Hematopoietic multipotent progenitor cell treated with erythropoietin and hydrocortisone succinate and interleukin-3 and kit ligand, for 17 days (in vitro differentiated cells): ENCODE results near the gene CHST11.

ENCODE experiments used
- DNase-seq: peaks from one replicate; pipeline ENCODE4 v3.0.0-alpha.2; 2015; ENCODE audit warnings: low spot score

Gene CHST11

DNA sequence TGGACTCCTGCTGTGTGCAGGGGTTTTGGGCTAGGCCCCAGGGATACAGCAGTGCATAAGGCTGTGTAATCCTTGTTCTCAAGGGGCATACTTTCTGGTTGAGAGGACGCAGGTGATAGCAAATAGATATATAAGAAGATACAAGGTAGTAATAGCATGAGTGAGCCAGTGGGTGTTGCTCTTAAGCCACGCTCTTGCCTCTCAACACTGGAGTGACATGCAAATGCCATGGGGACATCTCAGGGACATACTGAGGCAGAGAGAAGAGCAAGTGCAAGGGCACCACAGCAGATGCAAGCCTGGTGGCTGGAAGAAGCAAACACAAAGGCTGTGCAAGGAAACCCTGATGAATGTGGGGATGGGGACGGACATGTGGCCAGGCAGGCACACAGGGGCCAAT lies 223.3 kb downstream of the CHST11 start:
- DNase-seq = no peak

DNA sequence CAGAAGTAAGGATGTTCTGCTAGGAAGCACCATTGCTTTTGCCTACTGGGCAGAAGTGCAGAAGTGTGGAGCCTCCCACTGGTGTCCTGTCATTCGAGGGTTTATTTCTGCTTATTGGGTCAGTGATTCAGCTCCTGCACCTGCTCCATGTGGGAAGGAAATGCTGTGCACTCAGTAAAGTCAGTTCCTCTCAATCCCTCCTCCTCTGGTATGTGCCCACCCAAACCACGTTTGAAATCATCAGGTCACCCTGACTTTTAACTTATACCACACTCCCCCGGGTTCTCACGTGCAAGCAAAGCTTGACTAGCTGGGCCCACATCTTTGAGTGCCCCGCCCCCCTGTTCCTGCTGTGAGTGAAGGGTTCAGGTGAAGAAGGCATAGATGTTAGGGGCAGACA lies 223.7 kb downstream of the CHST11 start:
- no peak for DNase-seq

DNA sequence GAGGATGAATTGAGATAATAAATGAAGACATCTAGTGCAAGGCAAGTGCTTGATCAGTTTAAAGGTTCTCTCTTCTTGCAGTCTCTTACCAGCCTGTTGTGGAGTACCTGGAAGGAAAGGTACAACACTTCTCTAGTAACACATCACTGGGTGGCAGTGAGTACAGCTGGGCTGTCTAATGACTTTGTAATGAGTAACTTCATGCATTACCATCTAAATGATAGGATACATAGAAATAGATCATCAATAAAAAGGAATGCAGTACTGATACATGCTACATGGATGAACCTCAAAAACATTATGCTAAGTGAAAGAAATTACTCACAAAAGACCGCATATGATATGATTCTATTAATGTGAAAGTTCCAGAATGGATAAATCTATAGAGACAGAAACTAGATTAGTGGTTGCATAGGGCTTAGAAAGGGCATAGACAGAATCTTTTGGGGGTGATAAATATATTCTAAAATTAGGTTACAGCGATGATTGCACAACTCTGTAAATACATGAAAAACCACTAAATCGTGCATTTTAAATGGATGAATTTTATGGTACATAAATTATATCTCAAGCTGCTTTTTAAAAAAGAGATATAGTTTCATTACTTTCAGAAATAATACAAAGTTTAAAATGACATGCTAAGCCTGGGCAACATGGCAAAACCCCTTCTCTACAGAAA lies 224.4 kb downstream of the CHST11 start:
- DNase-seq = no peak

DNA sequence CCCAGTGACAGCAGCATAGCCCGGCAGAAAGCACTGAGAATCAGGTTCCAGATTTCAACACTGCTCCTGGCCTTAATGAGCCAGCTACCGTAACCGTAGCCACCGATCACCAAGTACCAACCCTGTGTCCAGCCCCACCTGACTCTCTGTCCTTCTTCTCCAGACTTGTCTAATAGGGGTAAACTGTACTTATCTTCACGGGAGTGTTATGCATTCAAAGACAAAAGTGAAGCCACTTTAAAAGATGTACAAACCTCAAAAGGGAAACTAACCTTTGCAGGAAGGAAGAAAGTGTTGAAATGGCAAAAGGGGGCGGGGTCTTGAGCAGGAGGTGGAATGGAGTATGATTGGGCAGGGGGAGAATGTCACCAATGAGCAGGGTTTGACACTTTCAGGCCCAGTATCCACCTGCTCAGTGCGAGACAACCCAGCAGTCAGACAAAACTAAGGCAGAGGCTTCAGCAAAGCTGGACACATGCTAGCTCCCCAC lies 226.1 kb downstream of the CHST11 start:
- DNase-seq = no peak

DNA sequence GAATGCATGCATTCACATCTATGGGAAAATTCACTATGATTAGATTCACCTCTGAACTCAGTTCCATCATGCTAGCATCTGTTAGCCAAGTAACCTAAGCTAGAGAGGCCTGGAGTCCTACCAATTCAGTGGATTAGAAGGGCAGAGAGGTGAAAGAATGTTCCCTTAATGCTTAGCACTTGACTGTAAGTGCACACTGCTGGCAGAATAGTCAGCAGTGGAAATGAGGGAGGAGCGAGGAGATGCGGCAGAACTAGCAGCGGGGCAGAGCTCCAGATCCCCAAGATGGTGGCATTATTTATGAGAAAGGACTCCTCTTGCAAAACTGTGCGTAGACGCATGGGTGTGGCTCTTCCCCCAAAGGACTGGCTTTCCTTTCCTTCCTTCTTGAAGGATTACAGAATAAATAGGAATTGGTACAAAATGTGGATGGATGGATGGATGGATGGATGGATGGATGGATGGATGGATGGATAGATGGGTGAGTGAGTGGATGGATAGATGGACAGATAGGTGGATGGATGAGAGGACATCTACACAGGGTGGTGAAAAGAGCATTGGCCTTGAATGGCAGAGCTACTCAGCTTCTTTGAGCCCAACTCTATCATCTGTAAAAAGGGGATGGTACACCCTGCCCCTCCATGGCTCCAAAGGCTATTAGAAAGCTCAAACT lies 227.2 kb downstream of the CHST11 start:
- no peak for DNase-seq

DNA sequence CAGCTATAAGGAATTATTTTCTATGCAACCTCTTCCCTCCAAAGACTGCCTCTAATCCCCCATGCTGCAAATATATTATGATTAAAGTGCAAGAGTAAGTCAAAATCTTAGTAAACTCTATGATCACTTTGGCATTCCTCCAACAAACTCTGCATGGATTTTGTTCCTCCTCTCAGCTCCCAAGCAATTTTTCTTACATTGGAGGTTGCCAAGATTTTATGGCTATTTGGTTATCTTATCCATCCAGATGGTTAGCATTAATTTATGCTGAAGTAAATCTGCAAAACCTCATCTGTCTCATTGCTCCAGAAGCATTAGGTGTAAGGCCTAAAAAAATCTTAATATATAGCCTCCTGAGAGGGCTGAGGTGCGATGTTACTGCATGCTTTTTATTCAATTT lies 228.1 kb downstream of the CHST11 start:
- DNase-seq = no peak

DNA sequence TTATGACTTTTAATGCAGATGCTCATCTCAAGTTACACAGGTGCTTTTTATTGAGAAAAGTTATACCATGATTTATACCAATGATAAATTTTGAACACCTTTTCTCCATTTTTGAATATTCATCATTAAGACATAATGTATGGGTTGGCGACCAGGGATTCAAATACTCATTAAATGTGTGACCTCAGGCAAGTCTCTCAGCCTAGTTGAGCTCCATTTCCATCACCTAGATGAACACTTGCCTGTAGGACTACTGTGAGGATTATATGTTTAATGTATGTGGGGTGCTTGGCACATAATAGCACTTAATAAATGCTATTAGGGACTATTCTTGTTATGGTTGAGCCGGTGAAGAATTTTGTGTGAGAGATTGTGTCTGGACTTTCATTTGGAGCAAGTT lies 228.6 kb downstream of the CHST11 start:
- DNase-seq = no peak

DNA sequence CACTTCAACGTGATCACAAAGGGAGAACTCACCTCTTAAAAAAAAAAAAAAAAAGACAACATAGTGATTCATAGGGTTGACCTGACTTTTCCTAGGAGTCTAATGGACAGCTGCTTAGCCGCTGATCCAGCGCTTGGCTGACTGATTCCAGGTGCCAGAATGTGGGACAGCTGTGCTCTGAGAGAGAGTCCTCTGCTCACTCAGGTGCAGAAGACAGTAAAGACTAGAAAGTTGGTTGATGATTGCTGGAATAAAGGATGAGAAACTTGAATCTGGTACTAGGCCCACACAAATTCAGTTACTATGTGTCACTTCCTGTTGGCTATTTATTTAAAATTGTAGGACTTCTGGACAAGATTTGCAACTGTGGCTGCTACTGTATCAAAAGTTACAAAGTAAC lies 229.4 kb downstream of the CHST11 start:
- no peak for DNase-seq

DNA sequence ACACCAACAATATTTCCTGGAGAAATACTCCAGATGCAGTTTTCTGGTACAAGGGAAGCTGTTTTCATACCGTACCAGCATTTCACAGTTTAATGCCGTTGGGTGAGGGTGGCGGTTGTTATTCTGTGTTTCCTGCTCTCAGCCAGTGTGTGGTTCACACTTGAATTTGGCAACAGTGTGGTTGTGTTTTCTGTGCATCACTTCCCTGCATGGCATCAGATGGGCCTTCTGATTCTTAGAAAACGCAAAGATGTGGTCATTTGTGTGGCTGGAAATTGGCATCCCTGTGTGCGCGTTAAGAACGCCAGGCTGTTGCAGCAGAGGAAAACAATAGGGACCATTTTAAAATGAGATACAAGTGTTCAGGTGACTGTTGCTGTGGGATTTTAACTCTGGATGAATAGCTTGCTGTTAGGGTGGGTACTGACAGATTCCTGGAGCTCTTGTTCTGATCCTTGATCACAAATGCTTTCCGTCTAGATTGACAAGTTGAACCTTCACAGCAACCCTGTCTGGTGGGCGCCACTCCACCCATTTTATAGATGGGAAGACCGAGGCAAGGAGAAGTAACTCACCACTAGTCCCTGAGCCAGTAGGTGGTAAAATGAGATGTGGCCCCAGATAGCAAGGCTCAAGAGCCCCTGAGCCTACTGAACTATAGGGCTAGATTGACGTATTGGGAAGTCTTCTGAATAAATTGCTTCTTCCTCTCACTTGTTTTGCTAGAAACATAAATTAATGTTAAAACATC lies 231.2 kb downstream of the CHST11 start:
- DNase-seq = no peak

DNA sequence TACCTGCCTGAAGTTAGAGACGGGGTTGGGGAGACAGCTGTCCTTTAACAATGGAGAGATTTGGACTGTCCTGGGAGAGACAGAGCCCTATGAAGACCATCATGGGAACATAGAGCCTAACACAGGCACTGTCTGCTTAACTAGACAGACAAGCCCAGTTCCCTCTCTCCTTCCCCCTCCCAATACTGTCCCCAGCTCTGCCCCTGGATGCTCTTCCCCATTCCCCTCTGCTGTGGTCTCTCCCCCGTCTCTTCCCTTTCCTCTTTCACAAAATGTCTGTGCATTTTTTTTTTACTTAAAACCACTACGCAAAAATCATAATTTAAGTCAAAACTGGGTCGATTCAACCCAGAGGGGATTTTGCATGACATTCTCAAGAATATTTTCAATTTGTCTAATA lies 232.9 kb downstream of the CHST11 start:
- no peak for DNase-seq

DNA sequence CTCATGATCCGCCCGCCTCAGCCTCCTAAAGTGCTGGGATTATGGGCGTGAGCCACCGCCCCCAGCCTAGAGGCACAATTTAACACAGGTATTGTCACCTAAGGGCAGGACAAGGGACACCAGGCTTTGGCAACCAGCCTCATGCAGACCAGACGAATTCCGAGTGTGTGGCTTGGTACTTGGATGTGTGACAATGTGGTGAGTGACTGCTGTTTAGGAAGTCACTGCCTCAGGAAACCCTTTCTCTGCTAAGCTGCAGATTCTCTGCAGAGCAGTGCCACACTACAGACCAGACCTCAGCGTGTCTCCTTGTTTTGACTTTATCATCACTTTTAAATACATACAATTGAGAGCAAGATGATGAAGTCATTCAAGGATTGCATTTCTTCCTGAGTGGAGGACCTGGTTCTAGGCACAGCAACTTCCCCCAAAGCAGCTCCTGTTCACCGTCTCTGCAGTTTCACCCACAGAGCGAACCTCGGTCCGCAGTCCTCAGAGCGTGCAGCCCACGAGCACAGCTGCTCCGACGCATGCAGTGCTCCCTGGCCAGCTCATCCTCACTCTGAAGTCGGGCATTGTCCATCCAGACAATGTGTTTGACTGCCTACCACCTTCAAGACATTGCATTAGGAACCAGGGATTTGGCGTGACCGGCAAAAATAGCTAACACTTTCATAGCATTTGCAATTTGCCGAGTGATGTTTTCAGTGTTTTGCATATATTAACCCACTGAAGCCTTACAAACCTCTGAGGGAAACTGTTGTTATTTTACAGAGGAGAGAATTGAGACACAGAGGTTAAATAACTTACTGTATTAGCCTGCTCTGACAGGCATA lies 235.2 kb downstream of the CHST11 start:
- DNase-seq = no peak

DNA sequence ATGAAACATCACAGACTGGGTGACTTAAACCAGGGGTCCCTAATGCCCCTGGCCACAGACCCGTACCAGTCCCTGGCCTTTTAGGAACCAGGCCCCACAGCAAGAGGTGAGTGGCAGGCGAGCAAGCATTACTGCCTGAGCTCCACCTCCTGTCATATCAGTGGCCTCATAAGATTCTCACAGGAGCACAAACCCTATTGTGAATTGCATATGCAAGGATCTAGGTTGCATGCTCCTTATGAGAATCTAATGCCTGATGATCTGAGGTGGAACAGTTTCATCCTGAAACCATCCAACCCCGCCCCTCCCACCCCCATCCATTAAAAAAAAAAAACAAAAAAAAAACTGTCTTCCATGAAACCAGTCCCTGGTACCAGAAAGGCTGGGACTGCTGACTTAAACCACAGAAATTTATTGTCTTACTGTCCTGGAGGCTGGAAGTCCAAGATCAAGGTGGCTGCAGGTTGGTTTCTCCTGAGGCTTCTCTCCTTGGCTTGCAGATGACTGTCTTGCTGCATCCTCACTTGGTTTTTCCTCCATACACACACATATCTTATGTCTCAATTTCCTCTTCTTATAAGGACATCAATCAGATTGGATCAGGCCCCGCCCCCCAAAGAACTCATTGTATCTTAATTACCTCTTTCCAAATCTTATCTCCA lies 235.9 kb downstream of the CHST11 start:
- DNase-seq = no peak

DNA sequence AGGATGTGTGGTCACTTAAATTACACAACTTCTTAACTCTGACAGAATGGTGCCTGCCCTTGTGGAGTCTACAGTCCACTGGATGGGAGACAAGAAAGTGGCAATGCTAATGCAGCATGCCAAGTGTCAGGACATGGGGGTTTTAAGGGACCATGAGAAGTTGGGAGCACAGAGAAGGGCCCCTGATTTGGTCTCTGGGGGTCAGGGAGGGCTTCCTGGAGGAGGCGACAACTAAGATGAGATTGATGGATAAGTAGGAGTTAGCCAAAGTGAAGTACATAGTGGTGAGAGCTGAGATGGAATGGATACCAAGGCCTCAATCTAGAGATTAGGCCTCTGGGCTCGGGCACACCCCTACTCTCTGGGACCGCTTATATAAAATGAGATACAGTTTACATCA lies 236.7 kb downstream of the CHST11 start:
- DNase-seq = no peak

DNA sequence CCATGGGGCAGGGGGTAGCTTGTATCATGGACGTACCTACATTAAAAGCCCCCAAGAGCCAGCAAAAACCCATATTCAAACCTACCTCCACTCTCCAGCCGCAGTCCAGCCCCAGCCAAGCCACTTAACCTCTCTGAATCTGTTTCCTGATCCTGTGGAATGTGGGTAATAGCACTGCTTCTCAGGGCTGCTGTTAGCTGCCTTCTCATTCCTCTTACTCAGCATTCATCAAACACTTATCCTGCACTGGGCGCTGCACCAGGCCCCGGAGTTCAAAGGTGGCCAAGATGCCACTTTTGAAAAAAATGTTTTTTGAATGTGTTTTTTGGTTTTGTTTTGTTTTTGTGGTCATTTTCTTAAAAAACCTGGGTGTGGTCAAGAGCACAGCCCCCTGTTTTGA lies 237.4 kb downstream of the CHST11 start:
- no peak for DNase-seq

DNA sequence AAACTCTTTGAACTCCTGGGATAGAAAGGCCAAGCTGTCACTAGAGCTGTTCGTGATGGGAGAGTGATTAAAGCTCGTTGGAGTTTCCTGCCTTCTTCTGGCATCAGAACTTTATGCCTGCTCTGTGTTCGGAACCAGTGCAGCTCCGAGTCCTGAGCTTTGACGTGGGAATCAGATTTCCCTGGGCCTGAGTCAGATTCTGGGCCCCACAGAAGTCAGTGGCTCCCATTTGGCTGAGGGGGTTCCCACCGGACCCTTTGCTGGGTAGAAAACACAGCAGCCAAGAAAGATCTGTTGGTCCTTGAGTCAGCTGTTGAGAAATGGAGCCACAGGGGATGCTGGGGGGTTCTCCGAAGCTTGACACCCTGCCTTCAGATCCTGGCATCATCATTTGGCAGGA lies 238.0 kb downstream of the CHST11 start:
- no peak for DNase-seq

DNA sequence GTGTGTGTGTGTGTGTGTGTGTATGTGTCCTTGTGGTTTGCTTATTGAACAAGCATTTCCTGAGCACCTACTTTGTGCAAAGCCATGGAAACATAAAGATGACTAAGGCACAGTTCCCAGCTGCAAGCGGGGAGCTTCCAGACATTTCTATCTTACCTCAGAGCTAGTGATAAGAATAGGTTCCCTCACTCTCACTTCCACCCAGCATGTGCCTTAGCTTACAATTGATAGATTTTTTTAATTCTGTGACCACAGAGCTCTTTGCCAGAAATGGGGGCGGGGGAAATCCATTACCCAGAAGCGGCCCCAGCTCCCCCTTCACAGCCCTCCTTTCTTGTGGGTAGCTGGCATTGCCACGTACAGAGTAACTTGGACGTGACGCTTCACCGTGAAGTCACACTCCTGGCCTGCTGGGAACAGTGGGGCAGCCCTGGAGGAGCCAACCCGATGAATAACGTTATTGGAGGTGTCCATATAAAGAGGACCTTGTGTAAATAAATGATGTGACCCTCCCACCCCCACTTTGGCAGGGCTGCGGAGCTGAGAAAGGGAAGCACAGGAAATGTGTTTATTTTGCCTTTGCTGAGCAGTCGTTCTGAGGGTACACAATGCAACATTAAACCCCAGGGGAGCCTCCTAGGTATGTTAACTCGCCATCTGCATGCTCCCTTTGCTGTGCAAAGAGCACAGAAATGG lies 238.9 kb downstream of the CHST11 start:
- DNase-seq = no peak

DNA sequence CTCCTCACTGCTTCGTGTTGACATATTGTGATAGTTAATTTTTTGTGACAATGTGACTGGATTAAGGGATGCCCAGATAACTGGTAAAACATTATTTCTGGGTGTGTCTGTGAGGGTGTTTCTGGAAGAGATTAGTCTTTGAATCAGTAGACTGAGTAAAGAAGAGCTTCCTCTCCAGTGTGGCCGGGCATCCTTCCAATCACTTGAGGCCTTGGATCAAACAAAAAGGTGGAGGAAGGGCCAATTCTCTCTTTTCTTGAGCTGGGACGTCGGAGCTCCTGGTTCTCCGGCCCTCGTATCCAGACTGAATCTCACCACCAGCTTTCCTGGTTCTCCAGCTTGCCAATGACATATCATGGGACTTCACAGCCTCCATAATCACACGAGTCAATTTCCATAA lies 240.4 kb downstream of the CHST11 start:
- DNase-seq = no peak

DNA sequence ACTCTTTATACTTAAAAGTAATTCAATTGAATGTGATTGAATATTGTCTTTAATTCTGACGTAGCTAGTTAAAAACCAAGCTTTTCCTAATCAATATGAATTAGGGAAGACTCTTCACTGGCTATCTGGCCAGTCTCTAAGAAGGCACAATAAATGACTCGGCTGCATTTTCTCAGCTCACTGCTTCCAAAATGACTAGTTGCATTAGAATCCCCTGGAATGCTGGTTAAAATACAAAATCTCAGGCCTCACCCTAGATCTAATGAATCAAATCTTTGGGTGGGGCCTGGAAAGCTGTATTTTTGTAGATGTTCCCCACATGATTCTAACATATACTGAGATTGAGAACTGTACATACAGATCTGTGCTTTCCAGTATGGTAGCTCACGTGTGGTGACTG lies 242.1 kb downstream of the CHST11 start:
- no peak for DNase-seq

DNA sequence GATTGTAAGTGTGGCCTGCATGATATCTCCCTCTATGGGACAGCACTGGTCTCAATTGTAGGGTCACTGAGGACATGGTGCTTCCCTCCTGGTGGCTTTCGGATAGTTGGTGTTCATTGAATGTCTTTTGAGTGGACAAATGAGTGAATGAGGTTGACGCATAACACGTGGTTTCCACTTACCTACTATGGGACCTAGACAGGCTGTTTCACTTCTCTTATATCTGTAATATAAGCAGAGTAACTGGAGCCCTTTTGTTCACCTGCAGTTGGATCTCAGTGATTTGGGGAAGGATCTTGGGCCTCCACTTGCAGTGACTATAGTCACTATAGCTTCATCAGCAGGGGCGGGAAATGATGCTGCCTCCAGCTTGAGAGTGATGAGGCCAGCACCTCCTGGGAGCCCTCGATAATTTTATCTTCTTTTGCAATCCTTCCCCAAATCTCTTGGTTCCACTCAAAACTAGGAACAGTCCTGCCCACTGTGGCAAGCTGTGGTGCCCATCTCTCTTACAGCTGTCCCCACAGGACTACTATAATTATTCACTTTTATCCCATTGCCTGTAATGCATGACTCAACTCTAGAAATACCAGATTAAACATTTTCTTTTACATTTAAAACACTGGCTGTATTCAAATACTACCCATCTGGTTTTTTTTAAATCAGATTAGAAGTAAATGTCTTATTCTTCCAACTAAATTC lies 242.9 kb downstream of the CHST11 start:
- DNase-seq = no peak

DNA sequence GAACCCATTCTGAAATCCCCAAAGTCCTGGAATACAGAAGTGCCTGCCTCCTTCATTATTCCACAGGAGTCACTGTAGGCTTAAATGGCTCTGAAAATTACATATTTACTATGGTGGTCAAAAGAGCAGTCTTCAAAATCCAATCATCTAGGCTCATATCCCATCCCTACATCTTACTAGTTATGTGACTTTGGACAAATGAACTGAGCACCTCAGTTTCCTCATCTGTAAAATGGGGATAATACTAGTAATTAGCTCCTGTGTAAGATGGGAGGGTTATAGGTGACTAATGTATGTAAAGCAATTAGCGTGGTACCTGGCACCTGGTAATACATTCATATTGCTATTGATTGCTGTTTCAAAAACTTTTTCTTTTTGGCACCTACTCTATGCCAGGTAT lies 243.6 kb downstream of the CHST11 start:
- DNase-seq = no peak

DNA sequence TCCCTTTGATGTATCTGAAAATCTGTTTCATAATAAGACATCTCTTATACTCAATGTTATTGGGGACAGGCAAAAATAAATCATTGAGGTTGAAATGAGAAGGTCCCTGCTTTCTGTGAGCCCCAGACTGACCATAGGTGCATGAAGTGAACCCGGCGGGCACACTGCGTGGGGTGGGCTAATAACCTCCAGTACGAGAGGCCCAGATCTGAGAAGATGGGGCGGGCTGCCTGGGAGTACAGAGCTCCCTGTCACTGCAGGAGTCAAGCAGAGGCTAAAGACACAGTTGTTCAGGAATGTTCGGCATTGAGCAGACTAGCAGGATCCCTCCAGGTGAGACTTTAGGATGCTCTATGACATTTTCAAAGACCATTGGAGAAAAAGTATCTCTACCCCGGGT lies 244.6 kb downstream of the CHST11 start:
- no peak for DNase-seq
